HG03460 (cell line): ENCODE measurements around the gene IGLL5.
"Not testable (repeated sequence)": the region's sequence is repeated elsewhere in the genome, so short reads cannot be mapped to it uniquely, and the experiment has no call there.

ENCODE experiments used
- ATAC-seq: cut with Tn5 transposase; IDR thresholded peaks from one replicate; pipeline ENCODE4 v1.9.1; 2021; ENCODE audit not compliant: unreplicated experiment

Gene IGLL5

GRCh38 chr22:22884010-22884887, 3.4 kb upstream of the IGLL5 start:
- no peak for ATAC-seq

GRCh38 chr22:22884888-22885840, 2.5 kb upstream of the IGLL5 start:
- ATAC-seq = peak; percentile 66

- ATAC-seq = no peak
These were observed 1.1 kb upstream of the IGLL5 start for GRCh38 chr22:22886546-22886945.

- no peak for ATAC-seq
These were observed 1.1 kb downstream of the IGLL5 start for GRCh38 chr22:22888571-22889353.

GRCh38 chr22:22890085-22890484, 2.5 kb downstream of the IGLL5 start:
- ATAC-seq = no peak

- no peak for ATAC-seq
These were observed 3.6 kb downstream of the IGLL5 start for GRCh38 chr22:22891139-22891621.

- ATAC-seq = no peak
These were observed 4.8 kb downstream of the IGLL5 start for GRCh38 chr22:22892096-22893052.

- ATAC-seq = no peak
These were observed 5.6 kb downstream of the IGLL5 start for GRCh38 chr22:22893077-22893805.

- ATAC-seq = no peak
These were observed 6.5 kb downstream of the IGLL5 start for GRCh38 chr22:22893891-22894739.

GRCh38 chr22:22894740-22895731, 7.4 kb downstream of the IGLL5 start:
- ATAC-seq = no peak

GRCh38 chr22:22895776-22896445, 8.3 kb downstream of the IGLL5 start:
- no peak for ATAC-seq

- no peak for ATAC-seq
These were observed 9.0 kb downstream of the IGLL5 start for GRCh38 chr22:22896601-22897000.

GRCh38 chr22:22897091-22897490, 9.5 kb downstream of the IGLL5 start:
- ATAC-seq = no peak

GRCh38 chr22:22897947-22898346, 10.3 kb downstream of the IGLL5 start:
- ATAC-seq = no peak

- not testable (repeated sequence) for ATAC-seq
These were observed 10.9 kb downstream of the IGLL5 start for GRCh38 chr22:22898411-22898950.
